Measurements from ENCODE around the gene AMDHD2. TPM values are rescaled to one million over a fixed set of nuclear protein-coding genes. Genes with fewer than 3 reads are reported as not detected.
A peak's percentile ranks its signal among the peaks of the same experiment; 100 is the strongest.

AMDHD2 gene
- total and polyA plus RNA-seq, 2 of the 13 experiments (the other 11 are each of a cell fraction or from before 2014, with no cell fraction given), result 33.5 to 39.1 TPM

GRCh38 chr16:2520097-2520783 is at the start of gene AMDHD2 (continued):
- TF ChIP-seq ZNF513 (CRISPR knock-in tag; conservative IDR thresholded peaks at IDR 0.05) (no peak), ZNF263 (CRISPR knock-in tag; IDR thresholded peaks at IDR 0.05) (no peak), ATF1 (CRISPR knock-in tag; IDR thresholded peaks at IDR 0.05) (no peak), ZNF639 (CRISPR knock-in tag; conservative IDR thresholded peaks at IDR 0.05) (no peak), MIER3 (CRISPR knock-in tag; IDR thresholded peaks at IDR 0.05; ENCODE audit: borderline replicate concordance) (no peak), ZBTB44 (CRISPR knock-in tag; IDR thresholded peaks at IDR 0.05) (no peak), ZNF563 (CRISPR knock-in tag; IDR thresholded peaks at IDR 0.05) (no peak; the same call in 1 of the 2 replicates), KLF9 (CRISPR knock-in tag; IDR thresholded peaks at IDR 0.05; ENCODE audit: low read depth) (no peak), SIX1 (CRISPR knock-in tag; IDR thresholded peaks at IDR 0.05; ENCODE audit: borderline replicate concordance) (no peak), ZSCAN22 (CRISPR knock-in tag; IDR thresholded peaks at IDR 0.05) (no peak), ZNF138 (CRISPR knock-in tag; IDR thresholded peaks at IDR 0.05; ENCODE audit: low read depth) (no peak), ZBTB14 (CRISPR knock-in tag; IDR thresholded peaks at IDR 0.05) (peak; percentile 75), ZNF670 (CRISPR knock-in tag; IDR thresholded peaks at IDR 0.05; ENCODE audit: borderline replicate concordance) (no peak), PLSCR1 (CRISPR knock-in tag; IDR thresholded peaks at IDR 0.05; ENCODE audit: borderline replicate concordance) (no peak), ZNF709 (CRISPR knock-in tag; IDR thresholded peaks at IDR 0.05) (peak; percentile 5; the same call in 1 of the 2 replicates), NPAS2 (CRISPR knock-in tag; IDR thresholded peaks at IDR 0.05; ENCODE audit: borderline replicate concordance) (no peak), KDM4B (CRISPR knock-in tag; IDR thresholded peaks at IDR 0.05) (no peak), RAD21 (CRISPR knock-in tag; IDR thresholded peaks at IDR 0.05) (no peak), SNRNP70 (IDR thresholded peaks at IDR 0.05; ENCODE audit: low read depth, low read length) (no peak), ZNF879 (CRISPR knock-in tag; IDR thresholded peaks at IDR 0.05) (no peak), ZNF446 (CRISPR knock-in tag; IDR thresholded peaks at IDR 0.05) (no peak), PHF8 (CRISPR knock-in tag; IDR thresholded peaks at IDR 0.05) (peak; percentile 57; the same call in 1 of the 2 replicates), ZNF44 (CRISPR knock-in tag; IDR thresholded peaks at IDR 0.05) (no peak), PAX8 (CRISPR knock-in tag; IDR thresholded peaks at IDR 0.05; ENCODE audit: borderline replicate concordance) (no peak), SP2 (CRISPR knock-in tag; IDR thresholded peaks at IDR 0.05) (no peak), RBFOX2 (IDR thresholded peaks at IDR 0.05; ENCODE audit: low read depth, low read length) (peak; percentile 91)
